Pons (tissue), 1 donor: ENCODE results near the gene PIM3.
A peak's percentile ranks its signal among the peaks of the same experiment; 100 is the strongest.

Source experiments
- DNase-seq: peaks from one replicate; pipeline ENCODE4 v3.0.0-alpha.2; 2016; ENCODE audit warnings: low spot score

The PIM3 gene

DNA sequence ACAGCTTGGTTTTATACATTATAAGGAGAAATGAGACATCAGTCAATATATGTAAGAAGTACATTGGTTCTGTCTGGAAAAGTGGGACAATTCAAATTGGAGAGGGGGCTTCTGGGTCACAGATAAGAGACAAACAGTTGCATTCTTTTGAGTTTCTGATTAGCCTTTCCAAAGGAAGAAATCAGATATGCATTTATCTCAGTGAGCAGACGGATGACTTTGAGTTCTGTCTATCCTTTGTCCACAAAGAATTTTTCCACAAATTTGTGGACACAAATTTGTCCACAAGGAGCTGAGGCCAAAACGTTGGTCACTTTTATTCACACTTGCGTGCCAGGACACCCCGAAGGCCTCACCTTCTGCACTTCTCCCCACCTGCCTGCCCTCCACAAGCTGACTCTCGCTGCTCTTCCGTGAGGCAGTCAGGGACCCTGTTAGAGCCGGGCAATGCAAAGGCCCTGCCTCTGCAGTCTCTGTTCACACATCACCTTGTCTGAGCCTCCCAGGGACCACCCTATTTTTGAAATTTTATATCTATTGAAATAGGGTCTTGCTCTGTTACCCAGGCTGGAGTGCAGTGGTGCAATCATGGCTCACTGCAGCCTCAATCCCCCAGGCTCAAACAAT lies 31.4 kb downstream of the PIM3 start:
- no peak for DNase-seq

DNA sequence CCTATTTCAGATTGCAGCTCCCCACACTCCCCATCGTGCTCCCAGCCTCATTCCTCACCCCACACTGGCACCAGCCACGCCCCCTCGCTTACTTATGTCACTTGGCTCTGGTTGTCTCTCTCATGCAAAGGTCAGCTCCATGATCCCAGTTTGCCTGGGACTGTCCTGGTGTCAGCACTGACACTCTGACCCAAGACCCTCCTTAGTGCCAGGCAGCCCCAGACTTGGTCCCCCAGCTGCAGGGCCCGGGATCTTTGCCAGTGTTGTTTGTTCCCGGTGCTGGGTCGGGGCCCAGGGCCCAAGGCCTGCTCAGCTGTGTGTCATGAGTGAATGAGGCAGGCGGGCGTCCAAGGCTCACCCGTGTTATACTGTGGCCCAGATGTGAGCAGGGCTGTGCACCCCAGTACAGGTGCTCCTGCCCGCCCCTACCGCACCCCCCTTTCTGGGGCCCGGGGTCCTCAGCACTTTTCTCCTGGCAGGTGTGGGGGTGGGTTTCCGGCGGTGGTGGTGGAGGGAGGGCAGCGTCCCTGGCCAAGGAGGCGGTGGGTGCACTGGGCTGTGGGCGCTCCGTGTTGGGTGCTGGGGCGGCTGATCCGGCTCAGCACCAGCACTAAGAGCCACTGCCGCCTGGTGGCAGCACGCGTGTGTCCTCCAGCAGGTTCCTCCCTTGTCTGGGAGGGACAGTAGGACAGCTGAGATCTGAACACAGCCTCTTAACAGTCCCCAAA lies 32.5 kb downstream of the PIM3 start:
- DNase-seq, result peak; percentile 86

DNA sequence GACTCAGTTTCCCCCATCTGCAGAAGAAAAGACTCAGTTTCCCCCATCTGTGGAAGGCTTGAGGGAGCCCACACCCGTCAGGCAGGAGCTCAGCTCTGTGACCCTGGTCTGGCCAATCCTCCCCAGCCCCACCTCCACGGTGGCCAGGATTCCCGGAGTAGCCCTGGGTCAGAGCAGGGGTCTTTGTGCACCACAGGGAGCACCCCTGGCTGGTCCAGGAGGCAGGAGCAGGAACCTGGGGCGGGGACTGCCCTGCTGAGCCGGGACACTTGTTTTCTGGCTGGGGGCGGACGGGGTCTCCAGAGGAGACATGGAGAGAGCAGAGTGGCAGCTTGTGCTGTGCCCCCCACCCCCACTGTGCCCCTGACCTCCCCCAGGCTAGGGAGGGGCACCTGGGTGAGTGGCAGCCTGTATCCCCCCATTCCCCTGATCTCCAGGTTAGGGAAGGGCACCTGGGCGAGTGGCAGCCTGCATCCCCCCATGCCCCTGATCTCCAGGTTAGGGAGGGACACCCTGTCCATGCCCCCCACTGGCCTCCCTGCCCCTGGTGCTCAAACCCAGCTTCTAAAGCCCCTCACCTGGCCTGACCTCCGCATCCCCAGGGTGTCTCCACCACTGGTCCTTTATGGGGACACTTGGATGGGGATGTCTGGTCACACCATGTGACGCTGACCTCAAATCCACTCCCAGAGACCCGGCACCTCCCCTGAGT lies 33.2 kb downstream of the PIM3 start:
- no peak for DNase-seq

DNA sequence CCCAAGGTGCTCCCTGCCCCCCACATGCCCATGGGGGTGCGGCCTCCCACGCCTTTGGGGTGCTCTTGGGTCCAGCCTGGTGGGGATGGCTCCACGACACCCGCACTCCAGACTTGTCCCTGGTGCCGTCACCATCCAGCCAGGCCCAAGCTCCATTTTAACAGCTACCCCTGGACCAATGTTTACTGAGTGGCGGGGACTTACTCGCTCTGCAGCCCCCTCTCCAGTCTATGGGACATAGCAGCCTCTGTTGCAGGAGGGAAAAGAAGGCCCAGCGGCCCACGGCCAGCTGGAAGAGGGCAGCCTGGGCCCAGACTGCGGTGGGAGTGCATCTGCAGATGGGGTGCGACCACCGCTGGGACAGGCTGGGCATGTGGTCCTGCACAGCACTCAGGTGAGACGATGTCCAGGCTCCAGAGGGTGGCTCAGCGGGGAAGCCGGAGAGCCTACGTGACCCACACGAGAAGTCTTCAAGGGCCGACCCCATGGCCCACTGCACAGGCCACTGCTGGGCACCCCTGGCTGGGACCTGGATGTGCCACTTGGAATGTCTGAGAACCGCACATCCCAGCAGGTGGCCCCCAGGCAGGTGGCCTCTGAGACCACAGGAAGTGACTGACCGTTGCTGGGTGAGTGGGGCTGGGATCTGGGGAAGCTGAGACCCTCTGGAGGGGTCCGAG lies 33.9 kb downstream of the PIM3 start:
- DNase-seq, result no peak

DNA sequence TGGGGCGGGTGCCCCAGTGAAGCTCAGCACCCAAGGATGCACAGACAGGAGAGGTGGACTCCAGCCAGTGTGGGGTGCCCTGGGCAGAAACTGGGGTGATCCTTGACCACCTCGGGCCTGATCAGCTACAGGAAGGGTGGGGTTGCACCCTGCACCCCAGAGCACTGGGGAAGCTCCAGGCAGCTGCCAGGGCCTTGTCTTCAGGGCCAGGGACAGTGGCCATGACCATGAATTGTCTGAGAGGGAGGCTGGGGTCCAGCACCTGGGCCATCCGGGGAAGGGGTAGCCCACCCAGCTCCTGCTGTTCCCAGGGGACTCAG lies 34.4 kb downstream of the PIM3 start:
- DNase-seq, result no peak

DNA sequence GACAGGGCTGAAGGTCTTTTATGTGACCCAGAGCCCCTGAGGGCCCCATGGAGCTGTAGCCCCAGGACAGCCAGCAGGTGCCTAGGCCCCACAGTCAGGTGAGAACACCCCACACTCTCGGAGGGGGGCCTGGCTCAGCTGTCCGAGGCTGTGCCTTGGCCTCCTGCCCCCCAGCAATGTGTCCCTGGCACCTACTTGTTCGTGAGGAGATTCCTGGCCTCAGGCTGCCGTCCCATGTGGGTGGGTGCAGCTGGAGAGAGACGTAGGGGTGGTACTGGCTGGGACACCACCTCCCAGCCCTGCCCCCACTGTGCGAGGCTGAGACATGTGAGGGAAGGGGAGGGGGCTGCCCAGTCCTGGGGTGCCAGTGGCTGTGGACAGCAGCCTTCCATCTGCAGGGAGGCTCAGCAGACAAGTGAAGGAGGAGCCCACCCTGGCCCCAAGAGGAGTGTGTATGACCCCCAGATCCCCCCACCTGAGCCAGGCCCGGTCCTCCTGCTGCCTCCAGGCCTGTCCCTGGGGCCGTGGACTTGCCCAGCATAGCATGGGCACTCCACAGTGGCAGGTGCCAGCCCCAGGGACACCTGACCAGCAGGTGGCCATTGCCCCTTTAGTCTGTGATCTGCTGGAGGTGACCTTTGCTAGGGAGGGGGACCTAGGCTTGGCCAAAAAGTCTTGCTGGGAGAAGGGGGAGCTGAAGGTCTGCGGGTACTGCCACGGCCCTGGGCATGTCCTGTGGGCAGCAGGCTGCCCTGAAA lies 35.0 kb downstream of the PIM3 start:
- DNase-seq, result no peak

DNA sequence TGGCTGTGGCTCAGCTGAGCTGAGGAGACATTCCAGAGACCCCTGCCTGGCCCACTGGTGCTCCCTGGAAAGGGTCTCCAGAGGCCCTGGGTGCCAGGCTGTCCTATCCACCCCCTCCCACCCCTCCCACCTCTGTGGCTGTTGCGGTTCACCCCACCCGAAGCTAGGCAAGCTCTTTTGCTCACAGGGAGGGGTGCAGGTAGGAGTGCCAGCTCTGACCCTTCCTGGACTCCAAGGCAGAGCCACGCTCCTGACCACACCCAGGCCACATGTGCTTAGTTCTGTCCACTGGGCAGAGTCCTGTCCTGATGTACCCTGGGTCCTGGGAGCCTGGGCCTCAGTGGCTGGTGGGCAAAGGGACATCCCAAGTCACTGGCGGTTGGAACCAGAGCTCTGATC lies 35.5 kb downstream of the PIM3 start:
- DNase-seq, result no peak

DNA sequence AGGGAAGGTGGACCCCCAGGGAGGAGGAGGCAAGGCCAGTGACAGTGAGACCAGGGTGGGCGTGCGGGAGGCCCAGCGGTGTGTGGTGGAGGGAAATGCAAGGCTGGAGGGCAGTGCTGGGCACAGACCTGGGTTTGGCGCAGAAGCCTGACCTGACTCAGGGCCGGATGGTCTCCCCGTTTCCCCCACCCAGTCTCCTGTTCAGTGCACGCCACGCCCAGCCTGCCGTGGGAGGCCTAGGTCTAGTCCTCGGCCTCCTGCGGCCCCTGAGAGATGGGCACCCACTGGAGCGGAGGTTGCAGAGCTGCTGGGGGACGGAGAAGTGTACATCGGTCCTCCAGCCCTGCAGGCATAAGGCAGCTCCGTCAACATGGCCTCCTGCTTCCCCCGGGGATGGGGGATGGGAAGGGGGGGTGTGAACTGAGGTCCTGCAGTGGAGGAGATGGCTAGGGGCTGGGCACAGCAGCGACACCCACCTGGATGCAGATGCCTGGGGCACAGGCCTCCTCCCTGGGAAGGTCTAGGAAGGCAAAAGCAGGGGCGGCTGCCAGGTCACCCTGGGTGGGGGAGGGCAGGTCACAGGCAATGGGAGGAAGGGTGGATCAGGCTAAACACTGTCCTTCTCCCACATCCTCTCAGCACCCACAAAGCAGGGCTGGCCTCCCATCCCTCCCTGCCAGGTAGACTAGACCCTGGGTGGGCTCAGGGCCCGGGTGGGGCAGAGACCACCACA lies 36.1 kb downstream of the PIM3 start:
- DNase-seq, result no peak

DNA sequence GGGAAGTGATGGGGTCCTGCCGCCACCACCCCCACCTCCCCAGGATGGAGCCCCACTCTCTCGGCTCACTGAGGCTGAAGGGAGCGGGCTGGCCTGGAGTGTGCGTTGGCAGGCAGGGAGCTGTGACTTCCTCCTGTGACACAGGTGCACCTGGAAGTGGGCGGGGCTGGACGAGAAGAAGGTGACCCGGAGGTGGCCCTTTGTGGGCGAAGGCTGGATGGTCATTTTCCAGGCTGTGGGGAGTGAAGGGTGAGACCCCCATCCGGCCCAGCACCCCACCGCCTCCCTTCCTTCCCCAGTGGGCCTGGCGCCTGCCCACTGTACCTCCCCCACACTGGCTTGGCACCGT lies 36.7 kb downstream of the PIM3 start:
- DNase-seq, result no peak

DNA sequence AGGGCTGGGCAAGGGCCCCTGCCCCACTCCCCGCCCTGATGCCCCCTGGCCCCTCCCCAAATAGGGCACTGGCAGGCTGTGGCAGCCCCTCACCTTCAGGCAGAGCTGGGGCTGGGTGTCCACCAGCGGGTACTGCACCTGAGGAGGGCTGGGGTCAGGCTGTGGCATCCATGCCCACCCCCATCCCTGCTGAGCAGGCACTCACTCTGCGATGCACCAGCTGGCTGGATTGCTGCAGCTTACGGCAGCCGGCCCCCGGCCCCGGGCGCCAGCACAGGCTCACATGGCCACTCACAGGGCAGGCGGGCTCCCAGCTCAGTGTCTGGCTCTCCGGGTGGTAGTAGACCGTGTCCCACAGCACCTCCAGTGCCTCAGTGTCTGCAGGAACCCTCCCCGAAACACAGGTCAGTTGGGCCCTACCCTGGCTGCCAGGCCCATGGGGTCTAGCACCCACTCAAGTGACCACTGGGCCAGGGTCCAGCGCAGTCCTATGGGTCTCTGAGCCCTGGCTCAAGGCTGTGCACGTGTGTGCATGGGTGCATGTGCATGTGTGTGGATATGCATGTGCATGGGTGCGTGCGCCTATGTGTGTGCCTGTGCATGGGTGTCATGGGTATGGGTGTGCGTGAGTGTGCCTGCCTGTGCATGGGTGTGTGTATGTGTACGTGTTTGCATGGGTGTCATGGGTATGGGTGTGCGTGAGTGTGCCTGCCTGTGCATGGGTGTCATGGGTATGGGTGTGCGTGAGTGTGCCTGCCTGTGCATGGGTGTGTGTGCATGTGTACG lies 37.6 kb downstream of the PIM3 start:
- no peak for DNase-seq

DNA sequence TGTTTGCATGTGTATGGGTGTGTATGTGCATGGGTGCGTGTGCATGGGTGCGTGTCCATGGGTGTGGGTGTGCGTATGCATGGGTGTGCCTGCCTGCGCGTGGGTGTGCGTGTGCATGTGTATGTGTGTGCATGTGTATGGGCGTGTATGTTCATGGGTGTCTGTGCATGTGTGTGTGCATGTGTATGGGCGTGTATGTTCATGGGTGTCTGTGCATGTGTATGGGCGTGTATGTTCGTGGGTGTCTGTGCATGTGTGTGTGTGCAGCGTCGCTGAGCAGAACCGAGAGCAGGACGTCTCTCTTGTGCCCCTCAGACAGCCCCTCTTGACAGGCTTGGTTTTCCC lies 38.1 kb downstream of the PIM3 start:
- DNase-seq, result no peak

DNA sequence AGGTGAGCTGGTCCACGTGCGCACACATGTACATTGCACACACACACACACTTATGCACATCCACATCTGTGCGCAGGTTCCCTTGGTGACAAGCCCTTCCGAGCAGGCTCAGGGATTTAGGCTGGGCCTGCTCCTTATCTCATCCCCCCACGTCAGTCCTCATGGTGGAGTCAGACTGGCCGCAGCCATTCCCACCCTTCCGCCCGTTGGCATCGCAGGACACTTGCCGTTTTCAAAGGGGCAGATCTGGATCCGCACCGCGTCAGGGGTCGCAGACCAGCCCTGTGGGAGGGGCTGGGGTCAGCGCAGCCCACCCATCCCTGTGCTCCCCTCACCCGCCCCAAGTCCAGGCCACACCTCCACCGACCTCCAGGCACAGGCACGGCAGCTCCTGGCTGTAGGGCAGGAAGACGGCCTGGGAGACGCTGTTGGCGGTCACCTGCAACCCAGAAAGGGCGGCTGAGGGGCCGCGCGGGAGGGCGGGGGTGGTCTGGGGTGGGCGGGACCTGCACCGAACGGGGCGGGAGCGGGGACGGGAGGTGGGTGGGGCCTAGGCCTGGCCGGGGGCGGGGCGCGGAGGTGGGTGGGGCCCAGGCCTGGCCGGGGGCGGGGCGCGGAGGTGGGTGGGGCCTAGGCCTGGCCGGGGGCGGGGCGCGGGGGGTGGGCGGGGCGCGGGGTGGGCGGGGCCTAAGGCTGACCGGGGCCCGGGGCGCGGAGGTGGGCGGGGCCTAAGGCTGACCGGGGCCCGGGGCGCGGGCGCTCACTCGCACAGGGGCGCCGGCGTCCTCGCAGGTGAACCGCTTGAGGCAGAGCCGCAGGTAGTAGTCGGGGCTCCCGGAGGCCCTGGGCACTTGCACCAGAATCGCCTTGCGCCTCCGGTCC lies 38.7 kb downstream of the PIM3 start:
- no peak for DNase-seq

DNA sequence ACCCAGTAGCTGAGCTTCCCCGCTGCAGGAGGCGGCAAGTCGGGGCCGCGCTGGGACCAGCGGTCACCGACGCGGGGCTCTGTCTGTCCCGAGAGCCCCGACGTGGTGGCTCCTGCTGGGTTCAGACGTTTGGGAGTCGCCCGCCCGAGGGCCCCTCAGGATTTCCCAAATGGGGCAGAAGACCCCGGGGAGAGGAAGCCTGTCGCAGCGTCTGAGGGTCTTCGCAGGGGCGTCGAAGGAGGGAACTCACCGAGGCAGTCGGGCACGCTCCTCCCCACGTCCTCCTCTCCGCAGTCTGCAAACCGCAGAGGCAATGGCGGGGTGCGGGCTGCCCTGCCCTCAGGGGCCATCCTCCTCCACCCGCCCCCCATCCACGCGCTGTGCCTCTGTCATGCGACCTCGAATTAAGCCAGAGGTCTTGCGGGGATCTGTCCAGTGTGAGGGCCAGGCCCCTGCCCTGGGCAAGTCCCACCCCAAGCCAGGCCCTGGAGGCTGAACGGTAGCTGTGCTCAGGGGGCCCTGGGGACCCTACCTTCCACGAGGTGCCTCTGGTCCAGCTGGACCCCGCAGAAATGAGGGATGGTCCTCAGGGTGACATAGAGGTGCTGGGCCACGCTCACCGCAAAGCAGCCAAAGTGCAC lies 39.5 kb downstream of the PIM3 start:
- no peak for DNase-seq

DNA sequence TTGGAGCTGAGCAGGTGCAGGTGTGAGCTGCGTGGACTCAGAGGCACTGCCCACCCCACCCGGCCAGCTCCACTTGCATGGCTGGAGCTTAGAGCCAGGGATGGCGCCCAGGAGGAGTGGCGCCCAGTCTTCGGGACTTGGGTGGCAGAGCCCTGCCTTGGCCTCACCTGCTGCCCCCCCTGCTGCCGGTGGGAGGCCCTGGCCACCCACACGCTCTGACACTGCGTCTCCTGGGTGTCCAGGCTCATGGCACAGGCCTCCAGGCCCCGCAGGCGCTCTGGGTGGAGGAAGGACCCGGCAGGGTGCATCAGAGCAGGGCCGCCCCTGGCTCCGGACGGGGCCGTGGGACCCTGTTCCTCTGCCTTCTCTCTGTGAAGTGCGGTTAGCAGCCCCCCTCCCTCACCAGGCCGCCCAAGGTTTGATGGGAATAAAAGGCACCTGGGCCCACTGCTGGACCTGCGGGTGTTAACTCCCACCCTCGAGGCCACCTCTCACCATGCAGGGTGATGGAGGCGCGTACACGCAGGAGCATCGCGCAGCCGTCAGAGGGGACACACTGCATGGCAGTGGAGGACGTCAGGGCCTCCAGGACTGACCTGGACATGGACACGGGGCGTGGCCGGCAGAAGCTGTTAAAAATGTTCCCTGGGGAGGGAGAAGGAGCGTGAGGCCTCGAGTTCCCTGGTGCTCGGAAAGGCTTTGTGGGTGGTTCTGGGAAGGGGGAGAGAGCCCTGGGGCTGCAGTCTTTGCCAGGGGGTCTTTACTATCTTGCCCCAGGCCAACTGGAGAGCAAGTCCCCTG lies 40.2 kb downstream of the PIM3 start:
- DNase-seq, result no peak

DNA sequence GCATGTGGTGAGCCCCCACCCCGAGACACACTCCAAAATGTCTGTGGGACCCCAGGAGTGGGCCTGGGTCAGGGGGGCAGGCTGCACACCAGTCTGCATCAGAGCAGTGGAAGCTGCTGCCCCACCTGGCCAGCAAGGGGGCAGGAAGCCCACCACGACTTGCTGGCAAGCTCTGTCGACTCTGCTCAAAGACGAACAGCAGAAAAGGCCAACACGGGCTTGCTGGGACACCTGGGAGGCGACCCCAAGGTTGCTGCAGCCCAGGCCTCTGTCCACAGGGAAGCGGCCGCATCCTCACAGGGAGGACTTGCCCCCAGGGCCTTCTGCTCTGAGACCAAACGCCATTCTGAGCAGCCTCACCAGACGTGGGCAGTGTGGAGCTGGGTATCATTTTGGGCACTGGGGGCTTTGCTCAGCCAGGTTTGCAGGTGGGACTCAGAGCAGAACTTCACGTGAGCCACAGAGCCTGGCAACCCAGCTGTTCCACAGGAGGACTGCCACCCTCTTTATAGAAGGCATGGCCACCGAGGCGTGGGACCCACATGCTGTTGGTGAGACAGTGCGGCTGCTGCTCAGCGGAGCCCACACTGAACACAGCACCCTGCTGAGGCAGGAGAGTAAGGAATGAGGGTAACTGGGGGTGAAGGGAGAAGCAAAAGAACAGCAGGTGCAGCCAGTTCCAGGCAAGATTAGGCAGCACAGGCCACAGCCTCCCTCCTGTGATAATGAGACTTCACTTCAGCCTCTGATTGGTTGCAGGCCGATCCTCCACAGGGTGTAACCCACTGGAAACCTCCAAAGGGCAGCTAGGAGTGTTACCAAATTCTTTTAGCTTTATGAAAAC lies 41.0 kb downstream of the PIM3 start:
- DNase-seq, result no peak

DNA sequence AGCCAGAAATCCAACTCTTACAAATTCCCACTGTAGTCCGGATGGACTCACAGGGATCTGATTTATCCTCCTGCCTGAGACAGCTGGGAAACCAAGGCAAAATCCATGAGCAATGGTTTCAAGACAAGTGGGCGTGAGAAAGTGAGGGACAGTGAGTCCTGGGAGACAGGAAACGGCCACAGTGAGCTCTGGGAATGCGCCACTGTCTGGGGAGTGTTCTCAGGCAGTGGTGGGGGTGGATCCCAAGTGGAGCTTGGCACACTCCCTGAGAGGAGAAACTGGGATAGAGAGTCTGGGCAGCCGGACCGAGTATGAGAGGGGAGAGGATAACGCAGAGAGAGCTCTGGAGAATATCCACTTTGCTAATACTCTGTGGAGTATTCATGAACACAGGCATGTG lies 42.2 kb downstream of the PIM3 start:
- DNase-seq, result no peak

DNA sequence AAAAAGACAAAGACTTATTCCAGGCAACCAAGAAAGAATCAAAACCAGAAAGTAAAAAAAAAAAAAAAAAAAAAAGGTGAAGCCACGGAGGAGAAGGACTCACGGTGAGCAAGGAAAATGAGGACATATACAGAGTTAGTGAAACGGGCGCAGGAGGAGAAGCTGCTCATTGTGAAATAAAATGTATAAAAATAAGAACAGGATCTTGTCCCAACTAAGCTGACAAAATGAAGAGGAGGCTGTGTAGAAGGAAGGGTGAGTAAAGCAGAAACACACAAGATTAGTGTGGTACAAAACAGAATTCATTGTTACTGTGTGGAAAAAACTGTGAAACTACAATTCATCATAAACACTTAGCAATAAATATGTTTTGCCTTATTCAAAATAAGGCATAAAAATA lies 44.3 kb downstream of the PIM3 start:
- no peak for DNase-seq

DNA sequence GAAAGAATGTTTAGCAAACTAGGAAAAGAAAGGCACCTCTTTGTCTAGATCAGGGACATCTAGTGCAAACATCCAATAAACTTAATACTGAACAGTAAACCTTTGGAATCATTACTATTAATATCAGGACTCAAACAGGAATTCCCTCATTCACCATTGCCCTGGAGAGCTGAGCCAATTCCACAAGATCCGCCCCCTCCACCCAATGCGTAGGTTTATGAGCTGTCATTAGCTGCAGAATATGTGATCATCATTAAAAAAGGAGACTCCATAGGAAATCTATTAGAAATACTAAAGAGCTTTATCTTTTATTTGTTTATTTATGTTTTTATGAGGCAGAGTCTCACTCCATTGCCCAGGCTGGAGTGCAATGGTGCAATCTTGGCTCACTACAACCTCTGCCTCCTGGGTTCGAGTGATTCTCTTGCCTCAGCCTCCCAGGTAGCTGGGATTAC lies 46.5 kb downstream of the PIM3 start:
- DNase-seq, result no peak
